Stimulated activated CD8-positive, alpha-beta memory T cell treated with anti-CD3 and anti-CD28 coated beads, Interleukin-15, amount 100 ng/mL, for 1 hour (primary cell): ENCODE measurements around the gene MRFAP1.
"Not testable (repeated sequence)": the region's sequence is repeated elsewhere in the genome, so short reads cannot be mapped to it uniquely, and the experiment has no call there.

Source experiments
- DNase-seq: peaks from one replicate; pipeline ENCODE4 v3.0.0-alpha.2; 2020; ENCODE audit warnings: low read depth

Gene MRFAP1

DNA sequence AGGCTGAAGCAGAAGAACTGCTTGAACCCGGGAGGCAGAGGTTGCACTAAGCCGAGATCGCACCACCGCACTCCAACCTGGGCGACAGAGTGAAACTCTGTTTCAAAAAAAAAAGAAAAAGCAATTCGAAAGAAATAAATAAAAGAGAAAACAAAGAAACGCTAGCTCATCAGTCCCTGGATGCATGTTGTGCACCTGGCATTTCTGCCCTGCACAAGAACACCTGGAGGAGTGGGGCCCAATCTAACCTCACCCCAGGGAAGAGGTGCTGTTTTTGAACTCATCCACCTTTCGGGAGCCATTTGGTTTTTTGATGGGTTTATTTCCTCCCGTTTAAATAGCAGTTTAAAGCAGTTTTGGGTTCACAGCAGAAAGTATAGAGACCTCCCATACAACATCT lies 5.7 kb upstream of the MRFAP1 start:
- no peak for DNase-seq

DNA sequence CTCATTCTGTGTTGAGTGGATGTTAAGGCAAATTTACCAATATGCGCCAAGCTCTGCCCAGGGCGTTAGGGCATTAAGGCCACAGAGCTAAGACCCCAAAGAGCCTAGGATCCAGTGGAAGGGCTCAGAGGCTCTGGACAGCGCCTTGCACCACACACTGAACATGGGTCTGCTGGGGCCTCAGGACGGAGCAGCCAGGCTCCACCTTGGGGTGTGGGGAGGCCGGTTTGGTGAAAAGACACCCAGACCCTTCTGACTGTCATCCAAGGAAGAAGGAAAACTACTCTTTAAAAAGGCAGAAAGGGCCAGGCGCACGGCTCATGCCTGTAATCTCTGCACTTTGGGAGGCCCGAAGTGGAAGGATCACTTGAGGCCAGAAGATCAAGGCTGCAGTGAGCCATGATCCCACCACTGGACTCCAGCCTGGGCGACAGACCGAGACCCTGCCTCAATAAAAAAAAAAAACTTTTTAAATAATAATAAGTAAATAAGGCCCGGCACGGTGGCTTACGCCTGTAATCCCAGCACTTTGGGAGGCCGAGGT lies 1.3 kb upstream of the MRFAP1 start:
- no peak for DNase-seq

DNA sequence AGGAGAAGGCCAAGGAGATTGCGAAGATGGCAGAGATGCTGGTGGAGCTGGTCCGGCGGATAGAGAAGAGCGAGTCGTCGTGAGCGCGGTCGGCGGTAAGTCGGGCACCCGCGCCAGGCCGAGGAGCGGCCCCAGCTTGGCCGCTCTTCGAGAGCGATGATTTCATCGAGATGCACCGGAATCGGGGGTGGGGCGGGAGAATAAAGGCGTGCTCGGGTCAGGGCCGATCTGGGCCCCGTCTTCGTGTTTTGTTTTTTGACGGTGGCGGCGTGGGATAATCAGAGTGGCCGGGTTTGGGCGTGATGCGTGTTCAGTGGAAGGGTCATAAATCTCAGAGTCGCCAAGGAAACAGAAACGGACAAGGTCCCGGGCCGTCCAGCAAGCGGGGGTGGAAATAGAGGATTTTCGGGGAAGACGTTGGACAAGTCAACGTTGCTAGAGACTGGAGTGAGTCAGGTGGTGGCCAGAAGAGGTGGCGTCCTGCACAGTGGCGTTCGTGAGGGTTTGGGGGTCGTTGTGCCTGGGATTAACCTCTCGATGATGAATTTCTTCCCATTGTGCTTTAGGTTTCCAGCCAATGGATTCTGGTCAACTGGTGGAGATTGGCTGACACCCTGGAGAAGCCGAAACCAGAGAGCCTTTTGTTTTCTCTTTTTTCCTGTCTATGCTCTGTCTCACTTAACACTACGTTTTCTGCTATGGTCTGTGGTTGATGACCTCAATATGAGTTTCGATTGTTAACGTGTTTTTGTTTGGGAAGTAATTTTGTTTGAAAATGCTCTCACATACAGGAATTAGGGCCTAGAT lies 882 bp downstream of the MRFAP1 start:
- DNase-seq: peak; percentile 25

DNA sequence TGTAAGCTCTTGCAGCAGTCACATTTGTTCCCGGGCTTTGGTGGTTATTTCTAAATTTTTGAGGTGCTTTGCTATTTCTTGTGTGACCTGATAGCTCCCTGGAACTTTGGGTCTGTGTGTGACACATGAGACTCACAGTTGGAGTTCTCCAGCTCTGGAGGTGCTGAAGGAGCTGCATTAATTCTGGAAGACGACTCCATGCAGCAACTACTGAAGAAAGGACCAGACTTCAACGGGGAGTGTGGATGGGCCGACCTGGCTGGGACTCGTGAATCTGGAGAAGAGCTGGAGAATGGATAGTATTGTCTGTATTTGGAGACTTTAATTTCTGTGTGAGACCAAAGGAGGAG lies 1.5 kb downstream of the MRFAP1 start:
- DNase-seq: no peak

DNA sequence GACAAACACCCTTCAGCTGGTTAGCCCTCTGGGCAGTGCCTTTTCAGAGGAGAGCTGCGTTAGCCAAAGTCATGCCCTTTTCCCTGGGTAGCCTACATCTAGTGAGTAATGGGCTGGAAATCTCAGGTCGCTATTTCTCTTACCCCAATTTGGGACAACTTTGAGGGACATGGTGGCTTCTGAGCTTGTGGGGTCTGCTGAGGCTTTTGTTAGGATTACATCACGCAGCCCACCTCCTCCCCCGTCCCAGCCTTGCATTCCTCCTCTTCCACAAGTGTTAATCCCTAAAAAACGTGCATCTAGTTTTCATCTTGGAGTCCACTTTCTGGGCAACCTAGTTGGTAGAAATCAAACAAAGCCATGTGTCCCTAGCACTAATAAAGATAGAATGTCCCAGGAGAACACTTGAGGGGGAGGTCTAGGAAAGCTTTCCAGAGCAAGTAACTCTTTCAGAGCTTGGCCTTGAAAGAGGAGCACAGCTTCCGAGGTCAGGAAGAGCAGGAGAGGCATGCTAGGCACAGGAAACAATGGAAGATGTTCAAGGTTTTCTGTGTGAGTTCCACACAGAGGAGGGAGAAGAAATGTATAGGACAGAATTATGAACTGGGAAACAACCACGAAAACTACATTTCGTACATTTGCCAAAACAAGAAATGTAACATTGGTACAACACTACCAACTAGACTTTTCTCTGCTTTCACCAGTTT lies 2.8 kb downstream of the MRFAP1 start:
- DNase-seq: no peak

DNA sequence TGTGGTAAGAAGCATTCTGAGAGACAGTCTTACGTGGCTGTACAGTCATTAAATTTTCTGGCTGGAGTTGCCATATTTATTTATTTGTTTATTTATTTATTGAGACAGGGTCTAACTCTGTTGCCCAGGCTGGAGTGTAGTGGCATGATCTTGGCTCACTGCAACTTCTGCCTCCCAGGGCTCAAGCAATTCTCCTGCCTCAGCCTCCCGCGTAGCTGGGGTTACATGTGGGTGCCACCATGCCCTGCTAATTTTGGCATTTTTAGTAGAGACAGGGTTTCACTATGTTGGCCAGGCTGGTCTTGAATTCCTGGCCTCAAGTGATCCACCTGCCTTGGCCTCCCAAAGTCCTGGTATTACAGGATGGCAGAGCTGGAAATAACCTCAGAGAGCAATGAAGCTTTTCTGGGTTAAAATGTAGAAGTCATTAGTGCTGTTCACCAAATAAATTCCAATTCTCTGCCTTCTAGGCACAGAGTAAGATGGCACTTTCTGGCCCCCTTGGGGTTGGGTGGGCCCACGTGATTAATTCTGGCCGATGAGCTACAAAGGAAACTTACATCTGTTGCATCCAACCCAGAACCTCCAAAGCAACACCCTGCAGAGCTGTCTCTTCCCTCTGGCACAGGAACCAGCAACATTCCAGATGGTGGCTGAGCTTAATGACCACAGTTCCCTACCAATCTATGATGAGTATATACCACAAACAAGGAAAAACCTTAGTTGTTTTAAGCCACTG lies 4.5 kb downstream of the MRFAP1 start:
- DNase-seq: no peak

DNA sequence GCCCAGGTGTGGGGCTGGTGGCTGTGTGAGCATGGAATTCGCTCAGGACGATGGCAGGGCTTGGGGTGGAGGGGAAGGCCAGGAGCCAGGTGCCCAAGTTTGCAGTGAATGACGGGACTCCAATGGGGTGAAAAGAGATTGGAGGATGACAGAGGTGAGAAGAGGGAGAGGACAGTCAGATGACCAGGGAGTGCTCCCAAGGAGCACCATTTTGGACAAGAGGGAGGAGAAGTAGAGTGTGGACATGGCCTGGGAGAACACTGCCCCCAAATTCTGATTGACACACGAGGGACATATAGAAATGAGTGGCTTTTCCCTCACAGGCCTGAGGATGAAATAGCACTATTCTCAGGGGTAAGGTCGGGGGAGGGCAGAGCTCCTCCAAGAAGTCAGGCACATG lies 6.7 kb downstream of the MRFAP1 start:
- no peak for DNase-seq

DNA sequence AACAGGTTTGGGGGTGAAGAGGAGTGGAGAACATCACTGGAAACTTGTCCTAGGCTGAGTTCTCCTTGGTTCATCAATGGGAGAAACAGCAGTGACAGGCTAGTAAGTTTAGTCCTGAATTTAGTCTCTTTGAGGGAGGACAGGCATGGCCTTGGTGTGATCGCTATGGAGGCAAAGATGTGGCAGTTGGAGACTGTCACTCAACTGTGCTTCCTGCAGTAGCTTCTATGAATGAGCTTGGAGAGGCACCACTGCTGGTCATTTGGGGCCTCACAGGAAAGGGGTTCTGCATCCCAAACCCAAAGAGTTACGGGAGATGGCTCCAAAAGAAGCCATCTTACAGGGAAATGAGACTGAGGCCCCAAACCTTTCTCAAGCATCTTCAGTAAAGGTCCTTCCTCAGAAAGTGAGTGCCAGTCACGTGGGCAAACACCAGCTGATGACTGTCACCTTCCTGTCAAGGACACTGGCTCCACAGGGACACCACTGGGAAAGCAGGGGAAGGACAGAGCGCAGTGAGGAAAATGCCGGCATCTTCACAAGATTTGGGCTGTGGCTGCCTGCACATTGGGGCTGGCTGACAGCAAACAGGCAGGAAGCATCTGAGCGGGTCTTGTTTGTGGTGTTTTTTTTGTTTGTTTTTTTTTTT lies 7.2 kb downstream of the MRFAP1 start:
- no peak for DNase-seq

DNA sequence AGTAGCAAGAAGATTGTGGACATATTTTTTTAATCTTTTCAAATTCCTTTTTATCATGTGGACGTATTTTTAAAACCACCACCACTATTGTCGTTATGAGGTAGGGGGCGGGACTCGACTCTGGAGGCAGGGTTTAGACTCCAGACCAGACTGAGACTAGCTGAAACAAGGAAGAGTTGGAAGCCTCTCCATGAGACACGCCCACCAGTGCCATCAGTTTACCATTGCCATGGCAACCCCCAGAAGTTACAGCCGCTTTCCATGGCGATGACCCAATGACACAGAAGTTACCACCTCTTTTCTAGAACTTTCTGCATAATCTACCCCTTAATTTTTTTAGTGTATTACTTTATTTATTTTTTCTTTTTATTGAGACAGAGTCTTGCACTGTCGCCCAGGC lies 8.7 kb downstream of the MRFAP1 start:
- no peak for DNase-seq

DNA sequence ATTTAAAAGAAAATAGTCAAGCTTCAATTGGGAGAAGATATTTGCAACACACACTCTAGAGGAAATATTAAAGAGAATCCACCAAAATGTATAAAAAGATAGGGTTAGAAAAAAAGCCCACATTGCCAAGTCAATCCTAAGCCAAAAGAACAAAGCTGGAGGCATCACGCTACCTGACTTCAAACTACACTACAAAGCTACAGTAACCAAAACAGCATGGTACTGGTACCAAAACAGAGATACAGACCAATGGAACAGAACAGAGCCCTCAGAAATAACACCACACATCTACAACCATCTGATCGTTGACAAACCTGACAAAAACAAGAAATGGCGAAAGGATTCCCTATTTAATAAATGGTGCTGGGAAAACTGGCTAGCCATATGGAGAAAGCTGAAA lies 13.7 kb downstream of the MRFAP1 start:
- not testable (repeated sequence) for DNase-seq

DNA sequence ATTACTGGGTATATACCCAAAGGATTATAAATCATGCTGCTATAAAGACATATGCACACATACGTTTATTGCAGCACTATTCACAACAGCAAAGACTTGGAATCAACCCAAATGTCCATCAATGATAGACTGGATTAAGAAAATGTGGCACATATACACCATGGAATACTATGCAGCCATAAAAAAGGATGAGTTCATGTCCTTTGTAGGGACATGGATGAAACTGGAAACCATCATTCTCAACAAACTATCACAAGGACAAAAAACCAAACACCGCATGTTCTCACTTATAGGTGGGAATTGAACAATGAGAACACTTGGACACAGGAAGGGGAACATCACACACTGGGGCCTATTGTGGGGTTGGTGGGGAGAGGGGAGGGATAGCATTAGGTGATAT lies 14.8 kb downstream of the MRFAP1 start:
- DNase-seq: not testable (repeated sequence)

DNA sequence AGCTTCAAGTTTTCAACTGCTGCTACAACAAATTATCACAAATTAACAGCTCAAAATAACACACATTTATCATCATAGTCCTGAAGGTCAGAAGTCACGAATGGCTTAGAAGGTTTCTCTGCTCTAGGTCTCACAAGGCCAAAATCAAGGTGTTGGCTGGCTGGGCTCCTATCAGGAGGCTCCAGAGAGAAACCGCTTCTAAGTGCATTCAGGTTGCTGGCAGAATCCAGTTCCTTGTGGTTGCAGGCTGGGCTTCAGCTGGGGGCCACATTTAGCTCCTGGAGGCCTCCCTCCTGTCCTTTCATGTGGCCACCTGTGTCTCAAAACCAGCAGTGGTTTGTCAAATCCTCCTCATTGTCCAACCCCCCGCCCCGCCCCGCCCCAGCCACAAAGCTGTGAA lies 15.4 kb downstream of the MRFAP1 start:
- no peak for DNase-seq

DNA sequence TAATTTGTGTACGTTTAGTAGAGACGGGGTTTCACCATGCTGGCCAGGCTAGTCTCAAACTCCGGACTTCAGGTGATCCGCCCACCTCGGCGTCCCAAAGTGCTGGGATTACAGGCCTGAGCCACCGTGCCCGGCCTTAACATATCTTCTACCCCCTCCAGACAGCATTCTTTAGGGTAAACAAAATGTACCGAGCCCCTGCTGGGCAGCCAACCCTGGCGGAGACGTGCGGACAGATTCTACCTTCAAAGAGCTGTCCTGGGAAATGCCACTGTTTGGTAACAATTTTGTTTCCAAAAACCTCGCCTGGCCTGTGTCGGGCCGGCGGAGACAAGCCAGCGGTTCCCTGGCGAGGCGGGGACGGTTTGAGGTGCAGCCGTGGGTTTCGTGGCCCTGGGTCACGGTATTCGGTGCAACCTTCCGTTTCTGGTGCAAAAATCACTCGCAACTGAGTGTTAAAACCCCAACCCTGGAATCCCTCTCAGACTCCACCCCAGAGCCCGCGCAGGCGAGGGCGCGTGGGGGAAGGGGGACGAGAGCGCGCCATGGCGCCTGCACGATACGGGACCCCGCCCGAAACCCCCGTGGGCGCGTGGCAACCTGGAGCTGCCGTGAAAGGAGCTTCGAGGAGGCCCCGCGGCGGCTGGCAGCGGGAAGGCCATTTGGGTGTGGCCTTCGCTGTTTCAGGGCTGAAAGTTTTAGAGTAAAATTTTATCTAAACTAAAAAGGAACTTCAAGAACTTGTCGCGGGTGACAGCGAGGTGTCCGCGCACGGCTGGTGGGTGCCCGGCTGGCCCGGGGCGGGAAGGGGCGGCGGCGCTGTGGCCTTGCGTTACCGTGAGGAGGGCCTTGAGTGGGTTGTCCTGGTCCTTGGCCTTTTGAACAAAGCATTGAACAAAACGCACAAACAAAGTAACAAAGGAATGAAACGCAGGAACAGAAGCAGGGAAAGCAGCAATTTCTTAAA lies 17.0 kb downstream of the MRFAP1 start:
- no peak for DNase-seq

DNA sequence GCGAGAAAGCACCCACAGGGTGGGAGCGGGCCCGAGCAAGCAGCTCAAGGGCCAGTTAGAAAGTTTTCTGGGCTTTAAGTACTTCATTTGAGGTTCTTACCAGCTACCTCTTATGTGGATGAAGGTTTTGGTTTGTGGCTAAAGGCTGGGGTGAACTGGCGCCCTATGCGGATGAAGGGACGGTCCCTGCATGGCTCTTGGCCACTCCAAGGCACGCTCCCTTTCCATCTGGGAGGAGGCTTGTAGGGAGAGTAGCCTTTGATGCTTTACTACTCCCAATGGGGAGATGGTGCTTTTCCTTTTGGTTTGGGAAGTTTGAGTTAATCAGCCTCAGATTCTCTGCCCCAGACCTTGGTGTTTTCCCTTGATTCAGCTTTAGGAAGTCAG lies 17.7 kb downstream of the MRFAP1 start:
- no peak for DNase-seq

DNA sequence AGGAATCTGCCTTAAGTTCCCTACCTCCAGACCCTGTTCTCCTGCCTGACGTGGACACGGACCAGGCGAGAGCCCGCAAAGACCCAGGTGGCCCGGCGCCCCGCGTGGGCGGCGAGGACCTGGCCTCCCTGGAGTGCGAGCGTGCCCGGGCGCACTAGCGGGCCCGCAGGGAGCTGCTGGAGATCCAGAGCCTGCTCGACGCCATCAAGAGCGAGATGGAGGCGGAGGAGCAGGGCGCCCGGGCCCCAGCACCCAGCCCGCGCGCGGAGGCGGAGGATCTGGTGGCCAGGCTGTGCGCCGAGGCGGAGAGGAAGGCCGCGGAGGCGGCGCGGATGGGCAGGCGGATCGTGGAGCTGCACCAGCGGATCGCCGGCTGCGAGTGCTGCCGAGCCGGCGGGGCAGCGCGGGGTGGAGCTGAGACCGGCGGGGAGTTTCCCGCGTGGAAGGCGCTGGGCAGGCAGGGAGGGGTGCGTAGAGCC lies 18.2 kb downstream of the MRFAP1 start:
- DNase-seq: no peak

DNA sequence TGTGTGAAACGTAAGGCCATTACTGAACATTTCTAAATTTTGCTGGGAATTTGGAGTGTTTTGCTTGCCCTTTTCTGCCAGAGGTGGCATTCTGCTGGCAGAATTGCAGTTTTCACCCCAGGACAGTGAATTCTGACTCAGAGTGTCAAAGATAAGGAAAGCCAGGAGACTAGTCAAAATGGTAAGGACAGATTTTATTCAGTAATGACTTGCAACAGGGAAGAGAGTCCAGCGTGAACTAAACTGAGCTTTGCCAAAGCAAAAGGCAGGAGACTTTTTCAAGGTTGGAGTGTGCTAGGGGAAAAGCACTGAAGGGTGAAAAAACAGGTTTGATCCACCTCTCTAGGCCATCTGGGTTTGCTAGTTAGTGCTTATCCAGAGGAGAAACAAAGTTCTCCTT lies 19.4 kb downstream of the MRFAP1 start:
- no peak for DNase-seq

DNA sequence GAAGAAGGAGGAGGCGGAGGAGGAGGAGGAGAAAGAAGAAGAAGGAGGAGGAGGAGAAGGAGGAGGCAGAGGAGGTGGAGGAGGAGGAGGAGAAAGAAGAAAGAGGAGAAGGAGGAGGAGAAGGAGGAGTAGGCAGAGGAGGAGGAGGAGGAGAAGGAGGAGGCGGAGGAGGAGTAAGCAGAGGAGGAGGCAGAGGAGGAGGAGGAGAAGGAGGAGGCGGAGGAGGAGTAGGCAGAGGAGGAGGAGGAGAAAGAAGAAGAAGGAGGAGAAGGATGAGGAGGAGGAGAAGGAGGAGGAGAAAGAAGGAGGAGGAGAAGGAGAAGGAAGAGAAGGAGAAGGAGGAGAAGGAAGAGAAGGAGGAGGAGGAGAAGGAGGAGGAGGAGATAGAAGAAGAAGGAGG lies 19.9 kb downstream of the MRFAP1 start:
- DNase-seq: no peak

DNA sequence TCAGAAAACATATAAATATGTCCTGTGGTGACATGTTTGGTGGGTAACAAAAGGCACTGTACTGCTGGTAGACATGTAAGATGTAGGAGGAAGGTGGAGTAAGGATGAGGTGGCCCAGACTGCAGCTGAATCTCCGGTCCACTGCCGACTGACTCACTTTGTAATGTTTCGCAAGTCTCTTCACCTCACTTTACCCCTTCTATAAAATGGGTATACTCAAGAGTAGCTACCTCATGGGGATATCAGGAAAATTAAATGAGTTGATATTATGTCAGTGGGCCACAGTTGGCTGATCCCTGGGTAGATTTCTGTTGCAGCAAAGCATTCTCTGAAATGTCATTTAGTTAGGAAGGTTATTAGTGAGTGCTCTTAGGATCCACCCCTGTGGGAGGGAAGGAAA lies 22.1 kb downstream of the MRFAP1 start:
- DNase-seq: no peak

DNA sequence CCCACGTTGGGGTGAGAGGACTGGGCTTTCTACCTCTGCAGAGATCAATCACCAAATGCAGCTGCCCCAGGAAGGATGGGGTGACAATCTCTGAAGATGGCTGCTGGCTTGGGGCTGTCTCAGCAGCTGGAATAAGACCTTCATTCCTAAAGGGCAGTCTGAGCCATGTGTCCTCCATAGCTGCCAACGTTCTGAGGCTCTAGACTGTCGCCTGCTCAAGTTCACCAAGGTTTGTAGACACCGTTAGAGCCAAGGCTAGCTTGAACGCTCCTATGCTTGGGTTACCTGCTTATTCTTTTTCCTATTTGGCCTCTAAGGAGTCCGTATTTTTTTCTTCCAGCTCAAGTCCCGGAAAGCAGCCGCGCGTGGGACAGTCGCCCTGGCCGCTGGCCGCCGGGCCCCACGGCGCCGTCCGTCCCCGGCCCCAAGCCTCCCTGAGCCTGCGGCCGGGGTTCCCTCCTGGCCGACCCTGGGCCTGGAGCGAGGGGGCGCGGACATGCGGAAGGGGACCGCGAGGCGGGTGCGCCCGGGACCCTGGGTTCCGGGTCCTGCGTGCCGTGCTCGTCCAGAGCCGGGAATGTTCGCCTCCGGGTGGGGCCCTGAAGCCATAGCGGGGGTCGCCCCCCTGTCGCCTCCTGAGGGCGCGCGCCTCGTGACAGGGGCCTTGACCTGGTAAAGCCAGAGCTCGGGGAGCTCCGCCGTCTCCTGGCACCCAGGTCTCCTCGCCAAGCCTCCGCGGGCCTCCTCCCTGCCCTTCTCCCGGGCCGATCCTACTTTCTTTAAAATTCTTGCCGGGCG lies 23.3 kb downstream of the MRFAP1 start:
- no peak for DNase-seq

DNA sequence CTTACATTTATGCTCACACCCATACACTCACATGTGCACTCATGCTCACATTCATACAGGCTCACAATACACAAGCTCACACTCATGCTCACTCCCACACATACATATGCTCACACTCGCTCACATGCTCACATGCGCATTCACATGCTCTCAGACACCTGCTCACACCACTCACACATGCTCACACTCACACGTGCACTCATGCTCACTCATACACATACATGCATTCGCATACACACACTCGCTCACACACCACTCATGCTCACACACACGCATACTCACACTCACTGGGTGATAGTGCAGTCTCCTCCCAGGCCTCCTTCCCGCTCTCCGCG lies 24.8 kb downstream of the MRFAP1 start:
- DNase-seq: no peak
